A549 (cell line): ENCODE measurements around the gene ZNF800. TPM values are rescaled to one million over a fixed set of nuclear protein-coding genes. Genes with fewer than 3 reads are reported as not detected.

Source experiments
- ATAC-seq, 2 experiments: fragments of 200-7000 bp in 1 of 2; fragments of >200 bp in 1 of 2; cut with Nextera tagmentation in 1 of 2; cut with Tn5 transposase in 1 of 2; 3 replicates each; pipeline versions ENCODE4 v1.8.0 to v1.9.1; 2018 to 2020; ENCODE audit warnings: mild to moderate bottlenecking in 1 of 2, moderate library complexity in 1 of 2
- CTCF ChIA-PET: fragments of 300-600 bp; sonication (Branson Sonifier 250); formaldehyde crosslinking; extraction: SDS; loops from one replicate; lab custom pipeline; 2021; ENCODE audit warnings: antibody characterized with exemption, inconsistent platforms; lab: Yijun Ruan, JAX
- POLR2A ChIA-PET: fragments of 350-600 bp; formaldehyde crosslinking; extraction: SDS; loops from one replicate; lab custom pipeline; 2021; ENCODE audit warnings: antibody characterized with exemption, inconsistent platforms; lab: Yijun Ruan, JAX
- DNase-seq, 2 experiments: peaks; one replicate each; pipeline versions ENCODE4 v3.0.0 to v3.0.0-alpha.2; 2011 to 2016; ENCODE audit warnings: low read depth in 1 of 2, low spot score in 1 of 2
- FAIRE-seq: peaks from 2 replicates; lab custom pipeline; 2011; peaks lifted over from hg19 to GRCh38; lab: Jason Lieb, UNC
- H3K27ac ChIP-seq, 2 experiments: fragments of >200 bp; sonication (Bioruptor Twin); formaldehyde crosslinking; 3 replicates each; pipeline ENCODE4 v1.5.1; 2016 to 2017
- H3K4me1 ChIP-seq: fragments of >200 bp; sonication (Bioruptor Twin); formaldehyde crosslinking; 3 replicates; pipeline ENCODE4 v1.6.1; 2016
- H3K4me2 ChIP-seq: fragments of >200 bp; sonication (Bioruptor Twin); formaldehyde crosslinking; 3 replicates; pipeline ENCODE4 v1.6.1; 2016
- H3K4me3 ChIP-seq: fragments of >200 bp; sonication (Bioruptor Twin); formaldehyde crosslinking; 3 replicates; pipeline ENCODE4 v1.5.1; 2016
- H3K9me3 ChIP-seq: fragments of >200 bp; sonication (Bioruptor Twin); formaldehyde crosslinking; 3 replicates; pipeline ENCODE4 v1.6.1; 2016
- BCL3 ChIP-seq: fragments of >200 bp; sonication (Bioruptor Twin); formaldehyde crosslinking; IDR thresholded peaks from 3 replicates; pipeline ENCODE4 v1.6.1; 2016
- BHLHE40 ChIP-seq: IDR thresholded peaks from 2 replicates; pipeline ENCODE4 v1.6.1; 2012; ENCODE audit warnings: low read depth, low read length, inconsistent platforms
- CBX2 ChIP-seq: fragments of 200-600 bp; sonication (generic); IDR thresholded peaks from 2 replicates; pipeline ENCODE4 v1.6.1; 2016; ENCODE audit warnings: low read depth, mild to moderate bottlenecking, borderline replicate concordance
- CEBPB ChIP-seq, 2 experiments: fragments of >200 bp in 1 of 2; sonication (Bioruptor Twin) in 1 of 2; formaldehyde crosslinking in 1 of 2; IDR thresholded peaks; 2 replicates each; pipeline ENCODE4 v1.6.1; 2012 to 2016
- CHD2 ChIP-seq: fragments of 150-350 bp; IDR thresholded peaks from 2 replicates; pipeline ENCODE4 v1.6.1; 2014; ENCODE audit warnings: low read length; ENCODE audit not compliant: partially characterized antibody
- E2F6 ChIP-seq: IDR thresholded peaks from 2 replicates; pipeline ENCODE4 v1.6.1; 2012; ENCODE audit warnings: low read depth, borderline replicate concordance
- EHF ChIP-seq: fragments of 250-450 bp; sonication (Bioruptor Pico); IDR thresholded peaks from 2 replicates; pipeline ENCODE4 v1.5.0; 2020; ENCODE audit warnings: mild to moderate bottlenecking
- EHMT2 ChIP-seq: fragments of 200-600 bp; sonication (generic); IDR thresholded peaks from 2 replicates; pipeline ENCODE4 v1.6.1; 2016; ENCODE audit warnings: antibody characterized with exemption, low read depth, mild to moderate bottlenecking, moderate library complexity
- EP300 ChIP-seq, 2 experiments: fragments of >200 bp; sonication (Bioruptor Twin); formaldehyde crosslinking; IDR thresholded peaks; 2 replicates in 1 of 2; 3 replicates in 1 of 2; pipeline ENCODE4 v1.6.1; 2016 to 2017
- ESRRA ChIP-seq: fragments of 150-350 bp; IDR thresholded peaks from 2 replicates; pipeline ENCODE4 v1.6.1; 2014; ENCODE audit warnings: mild to moderate bottlenecking, low read length, borderline replicate concordance
- FOSB ChIP-seq: fragments of 250-450 bp; sonication (Bioruptor Pico); IDR thresholded peaks from 2 replicates; pipeline ENCODE4 v1.5.0; 2020; ENCODE audit warnings: mild to moderate bottlenecking, moderate library complexity
- FOSL2 ChIP-seq, 2 experiments: fragments of 450-650 bp in 1 of 2; fragments of >200 bp in 1 of 2; sonication (Bioruptor Twin) in 1 of 2; formaldehyde crosslinking; IDR thresholded peaks; 2 replicates each; pipeline versions ENCODE4 v1.5.0 to v1.6.1; 2016 to 2020; ENCODE audit warnings: mild to moderate bottlenecking in 1 of 2, moderate library complexity in 1 of 2
- HES2 ChIP-seq: fragments of >200 bp; sonication (Bioruptor Twin); formaldehyde crosslinking; IDR thresholded peaks from 2 replicates; pipeline ENCODE4 v1.6.1; 2016
- HEYL ChIP-seq: fragments of 250-450 bp; sonication (Bioruptor Pico); IDR thresholded peaks from 2 replicates; pipeline ENCODE4 v1.8.0; 2021; ENCODE audit warnings: mild to moderate bottlenecking, moderate library complexity
- HOXB13 ChIP-seq: fragments of 250-450 bp; sonication (Bioruptor Pico); IDR thresholded peaks from 2 replicates; pipeline ENCODE4 v1.5.0; 2020; ENCODE audit warnings: low read depth, mild to moderate bottlenecking, moderate library complexity
- HOXB5 ChIP-seq: fragments of 250-450 bp; sonication (Bioruptor Pico); IDR thresholded peaks from 2 replicates; pipeline ENCODE4 v1.5.0; 2020; ENCODE audit warnings: mild to moderate bottlenecking, moderate library complexity
- KDM1A ChIP-seq: fragments of 200-600 bp; sonication (generic); IDR thresholded peaks from 2 replicates; pipeline ENCODE4 v1.6.1; 2016; ENCODE audit warnings: low read depth, mild to moderate bottlenecking
- KDM5A ChIP-seq: fragments of 200-600 bp; sonication (generic); IDR thresholded peaks from 2 replicates; pipeline ENCODE4 v1.6.1; 2016; ENCODE audit warnings: antibody characterized with exemption, mild to moderate bottlenecking
- MAFK ChIP-seq: fragments of 450-650 bp; IDR thresholded peaks from 2 replicates; pipeline ENCODE4 v1.6.1; 2014; ENCODE audit not compliant: partially characterized antibody
- MYC ChIP-seq: IDR thresholded peaks from 2 replicates; pipeline ENCODE4 v1.6.1; 2012; ENCODE audit warnings: mild to moderate bottlenecking, inconsistent platforms, low read length, improper control_type of control experiment, borderline replicate concordance
- NFE2L2 ChIP-seq: fragments of 150-350 bp; conservative IDR thresholded peaks from 2 replicates; pipeline ENCODE4 v1.6.1; 2014; ENCODE audit warnings: low read length
- POLR2A ChIP-seq: IDR thresholded peaks from 2 replicates; pipeline ENCODE4 v1.6.1; 2012; ENCODE audit warnings: mild to moderate bottlenecking, low read length
- POLR2AphosphoS2 ChIP-seq: conservative IDR thresholded peaks from 2 replicates; pipeline ENCODE4 v1.6.1; 2012; ENCODE audit warnings: low read length, improper control_type of control experiment, inconsistent platforms
- RAD21 ChIP-seq, 2 experiments: fragments of >200 bp in 1 of 2; sonication (Bioruptor Twin) in 1 of 2; formaldehyde crosslinking in 1 of 2; IDR thresholded peaks in 1 of 2; conservative IDR thresholded peaks in 1 of 2; 2 replicates in 1 of 2; 3 replicates in 1 of 2; pipeline ENCODE4 v1.6.1; 2012 to 2018; ENCODE audit warnings: inconsistent platforms in 1 of 2
- RARB ChIP-seq: fragments of 250-450 bp; sonication (Bioruptor Pico); IDR thresholded peaks from 2 replicates; pipeline ENCODE4 v1.8.0; 2021; ENCODE audit warnings: mild to moderate bottlenecking, moderate library complexity
- RFX5 ChIP-seq: fragments of 450-650 bp; IDR thresholded peaks from 2 replicates; pipeline ENCODE4 v1.7.1; 2014; ENCODE audit warnings: antibody characterized with exemption, mild to moderate bottlenecking, moderate library complexity
- RNF2 ChIP-seq: fragments of 200-600 bp; sonication (generic); IDR thresholded peaks from 2 replicates; pipeline ENCODE4 v1.6.1; 2016; ENCODE audit warnings: low read depth, mild to moderate bottlenecking, antibody characterized with exemption, moderate library complexity, borderline replicate concordance
- SMC3 ChIP-seq: fragments of >200 bp; sonication (Bioruptor Twin); formaldehyde crosslinking; IDR thresholded peaks from 3 replicates; pipeline ENCODE4 v1.6.1; 2018; ENCODE audit warnings: inconsistent platforms
- TFCP2L1 ChIP-seq: fragments of 250-450 bp; sonication (Bioruptor Pico); IDR thresholded peaks from 2 replicates; pipeline ENCODE4 v1.5.0; 2021; ENCODE audit warnings: mild to moderate bottlenecking
- TP53 ChIP-seq: fragments of 250-450 bp; sonication (Bioruptor Pico); IDR thresholded peaks from 2 replicates; pipeline ENCODE4 v1.5.0; 2021; ENCODE audit warnings: mild to moderate bottlenecking, moderate library complexity
- ZC3H11A ChIP-seq: fragments of 450-650 bp; IDR thresholded peaks from 2 replicates; pipeline ENCODE4 v1.6.1; 2014; ENCODE audit warnings: antibody characterized with exemption, mild to moderate bottlenecking
- ZNF302 ChIP-seq: fragments of 250-450 bp; sonication (Bioruptor Pico); IDR thresholded peaks from 2 replicates; pipeline ENCODE4 v1.9.0; 2021; ENCODE audit warnings: inconsistent platforms, mild to moderate bottlenecking, moderate library complexity
- WGBS: methylation state at CpG from one replicate; pipeline ENCODE4 v1.1.6; 2017; ENCODE audit errors: missing lambda C conversion rate; 5-methylcytosine and 5-hydroxymethylcytosine counted together
- polyA plus RNA-seq, 4 experiments: library from polyadenylated mRNA; depleted of rRNA in 3 of 4; stranded (reverse); fragments of >200 nt; fragmentation: RNase III in 1 of 4; extraction: RNeasy Plus Mini Kit Qiagen cat#74134 plus additional on column Dnase treatment in 1 of 4; gene quantifications; 2 replicates in 3 of 4; 3 replicates in 1 of 4; pipeline ENCODE4 v1.2.3, GENCODE V29; 2011 to 2017

Gene ZNF800
- polyA plus RNA-seq, 2 of the 4 experiments (the other 2 are of a cell fraction): 8.7 to 17.2 TPM

- Histone ChIP-seq H3K4me1 (peaks cover 22% of the 10 kb centered on the region), H3K9me3 (no peaks in the 10 kb centered on the region), H3K4me3 (no peak overlapping the region), H3K27ac (no peak overlapping the region), H3K4me2 (peak overlapping the region; percentile 92; the same call in 2 of the 3 replicates)
- TF ChIP-seq POLR2A (no peak), ZNF302 (CRISPR knock-in tag) (no peak), CHD2 (no peak), FOSB (CRISPR knock-in tag) (no peak), HES2 (no peak)
- no peak for DNase-seq
- 83% methylated on average over 2 of the region's 2 CpGs for WGBS
- ChIA-PET POLR2A (no interaction called here), CTCF (interaction anchor here (0.9 kb wide), 1 partner anchor 42 kb away, joined by 3 read pairs; no protein-coding TSS in a partner anchor)
- FAIRE-seq: no peak
- ATAC-seq: no peak
Measured at GRCh38 chr7:127390186-127390816, 2.2 kb downstream of the ZNF800 start.

- ChIA-PET POLR2A (no interaction called here), CTCF (no interaction called here)
- FAIRE-seq: no peak
- 88% methylated on average over 1 of the region's 1 CpG for WGBS
- no peaks in the 10 kb centered on the region for H3K9me3 ChIP-seq
- no peak for DNase-seq
- peaks cover 22% of the 10 kb centered on the region for H3K4me1 ChIP-seq
- no peak overlapping the region for H3K4me3 ChIP-seq
- H3K4me2 ChIP-seq: no peak overlapping the region
- TF ChIP-seq BHLHE40 (no peak), RNF2 (no peak), RAD21 (conservative IDR thresholded peaks at IDR 0.05 in 1 of 2, IDR thresholded peaks at IDR 0.05 in 1 of 2) (no peak), HOXB5 (CRISPR knock-in tag) (no peak), MYC (no peak), FOSB (CRISPR knock-in tag) (no peak), FOSL2 (IDR thresholded peaks at IDR 0.05) (no peak), FOSL2 (CRISPR knock-in tag; IDR thresholded peaks at IDR 0.05) (no peak), EP300 (IDR thresholded peaks at IDR 0.05) (no peak), EHMT2 (no peak), MAFK (no peak), HOXB13 (CRISPR knock-in tag) (no peak), TFCP2L1 (no peak), CBX2 (no peak), SMC3 (no peak), BCL3 (no peak)
- TF ChIP-seq, all 56 proteins: peak for 0
- H3K27ac ChIP-seq: no peak overlapping the region
- ATAC-seq: no peak
Measured at GRCh38 chr7:127389321-127389720, 3.2 kb downstream of the ZNF800 start.

GRCh38 chr7:127387974-127388373, 4.5 kb downstream of the ZNF800 start:
- POLR2A ChIA-PET: no interaction called here
- CTCF ChIA-PET: interaction anchor here (1.0 kb wide), 1 partner anchor 126 kb away, joined by 3 read pairs; no protein-coding TSS in a partner anchor
- no peak overlapping the region for H3K27ac ChIP-seq
- no peak overlapping the region for H3K4me2 ChIP-seq
- WGBS: 96% methylated on average over 2 of the region's 2 CpGs
- DNase-seq (no peak), FAIRE-seq (no peak), ATAC-seq (no peak)
- peaks cover 27% of the 10 kb centered on the region for H3K4me1 ChIP-seq
- no peak overlapping the region for H3K4me3 ChIP-seq
- H3K9me3 ChIP-seq: no peaks in the 10 kb centered on the region
- TF ChIP-seq EHF (CRISPR knock-in tag) (no peak), KDM1A (no peak), MAFK (no peak), TFCP2L1 (no peak), MYC (no peak), POLR2AphosphoS2 (no peak), CEBPB (IDR thresholded peaks at IDR 0.05) (no peak), CHD2 (no peak), HES2 (no peak), ESRRA (no peak), NFE2L2 (no peak), HEYL (CRISPR knock-in tag) (no peak), TP53 (no peak), RARB (CRISPR knock-in tag) (no peak), ZC3H11A (no peak), E2F6 (no peak), EHMT2 (no peak), RFX5 (no peak), KDM5A (no peak)
